Mesothelial cell of epicardium (in vitro differentiated cells): ENCODE measurements around the gene SNAP25. TPM values are rescaled to one million over a fixed set of nuclear protein-coding genes. Genes with fewer than 3 reads are reported as not detected.

Source experiments
- DNase-seq, 2 experiments: peaks; one replicate each; pipeline ENCODE4 v3.0.0; 2021; ENCODE audit warnings: low spot score in 2 of 2; ENCODE audit not compliant: unreplicated experiment in 2 of 2
- H3K27ac Mint-ChIP-seq: 2 replicates; pipeline ENCODE4 v1.8.0; 2021; ENCODE audit warnings: mixed read lengths
- H3K27me3 Mint-ChIP-seq: 2 replicates; pipeline ENCODE4 v1.8.0; 2021; ENCODE audit warnings: low read depth, mixed read lengths
- H3K36me3 Mint-ChIP-seq: 2 replicates; pipeline ENCODE4 v1.8.0; 2021; ENCODE audit warnings: mixed read lengths
- H3K4me1 Mint-ChIP-seq: 2 replicates; pipeline ENCODE4 v1.8.0; 2021; ENCODE audit warnings: mixed read lengths
- H3K4me3 Mint-ChIP-seq: 2 replicates; pipeline ENCODE4 v1.8.0; 2021; ENCODE audit warnings: mild to moderate bottlenecking, moderate library complexity, mixed read lengths
- H3K9me3 Mint-ChIP-seq: 2 replicates; pipeline ENCODE4 v1.8.0; 2021; ENCODE audit warnings: mixed read lengths
- CTCF ChIP-seq: fragments of 200-600 bp; sonication (generic); IDR thresholded peaks from one replicate; pipeline ENCODE4 v1.5.0; 2021; ENCODE audit warnings: antibody characterized with exemption; ENCODE audit not compliant: unreplicated experiment
- total RNA-seq: library from RNA; stranded (reverse); gene quantifications from 3 replicates; pipeline ENCODE4 v1.2.1, GENCODE V29; 2021

Gene SNAP25
- total RNA-seq, 1 donor from 2014 or later, result 5.0 TPM

DNA sequence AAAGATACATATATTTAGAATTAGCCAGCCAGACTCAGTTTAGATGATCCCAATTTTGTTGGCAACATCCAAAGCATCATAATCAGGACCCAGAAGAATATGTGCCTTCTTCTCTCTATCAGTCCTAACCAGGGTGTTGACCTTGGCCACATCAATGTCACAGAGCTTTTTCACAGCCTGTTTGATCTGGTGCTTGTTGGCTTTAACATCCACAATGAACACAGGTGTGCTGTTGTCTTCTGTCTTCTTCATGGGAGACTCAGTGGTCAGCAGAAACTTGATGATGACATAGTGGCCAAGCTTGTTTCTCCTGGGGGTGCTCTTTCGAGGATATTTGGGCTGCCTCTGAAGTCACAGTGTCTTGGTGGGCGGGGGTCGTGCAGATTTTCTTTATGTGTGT lies 130.5 kb downstream of the SNAP25 start:
- Mint-ChIP-seq H3K27me3 (peaks cover 9% of the 10 kb centered on the region), H3K4me1 (peaks cover 33% of the 10 kb centered on the region), H3K36me3 (no peaks in the 10 kb centered on the region), H3K27ac (no peak overlapping the region), H3K9me3 (no peaks in the 10 kb centered on the region), H3K4me3 (no peak overlapping the region)
- TF ChIP-seq CTCF, result no peak
- DNase-seq, result no peak

GRCh38 chr20:10350188-10350842 lies 131.7 kb downstream of the SNAP25 start:
- Mint-ChIP-seq H3K27ac (no peak overlapping the region), H3K36me3 (no peaks in the 10 kb centered on the region), H3K4me1 (peaks cover 33% of the 10 kb centered on the region), H3K27me3 (peaks cover 3% of the 10 kb centered on the region), H3K4me3 (no peak overlapping the region), H3K9me3 (no peaks in the 10 kb centered on the region)
- no peak for TF ChIP-seq CTCF
- DNase-seq, result no peak

DNA sequence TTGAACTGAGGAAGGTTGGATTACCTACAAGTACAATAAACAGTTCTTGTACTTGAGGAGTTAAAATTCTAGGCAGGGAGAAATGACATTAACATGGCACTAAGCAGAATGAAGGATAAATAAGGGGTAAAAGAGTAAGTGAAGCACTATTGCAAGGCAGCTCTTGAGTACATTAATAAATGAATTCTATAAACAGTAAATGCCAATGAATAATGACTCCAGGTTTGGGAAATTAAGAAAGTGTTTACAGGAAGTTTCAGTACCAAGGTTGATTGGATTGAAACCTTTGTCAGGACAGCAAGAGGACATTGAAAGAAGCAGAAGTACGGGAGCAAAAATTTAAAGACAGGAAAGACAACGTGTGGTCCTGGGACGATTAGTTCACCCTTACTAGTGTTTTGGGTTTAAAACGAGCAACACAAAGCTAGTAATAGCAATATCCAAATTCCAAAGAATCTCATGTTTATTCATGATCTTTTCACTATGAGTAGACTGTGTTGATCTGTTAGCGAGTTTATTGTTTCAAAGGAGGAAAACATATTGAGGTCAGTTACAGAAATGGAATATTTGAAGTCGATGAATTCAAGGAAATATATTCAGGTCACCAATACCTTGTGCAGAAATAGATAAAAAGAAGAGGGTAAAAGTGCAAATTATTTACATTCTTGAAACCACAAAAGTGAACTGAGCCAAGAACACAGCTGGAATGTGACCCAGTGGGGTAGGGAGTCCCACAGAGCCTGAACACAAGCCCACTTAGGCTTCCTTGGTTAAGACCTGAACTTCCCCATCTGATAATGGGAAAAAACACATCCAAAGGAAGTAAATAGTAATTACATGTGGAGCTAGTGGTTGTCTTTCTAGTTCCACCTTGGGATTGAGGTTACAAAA lies 134.5 kb downstream of the SNAP25 start:
- no peaks in the 10 kb centered on the region for H3K36me3 Mint-ChIP-seq
- TF ChIP-seq CTCF, result no peak
- H3K9me3 Mint-ChIP-seq, result no peaks in the 10 kb centered on the region
- H3K4me3 Mint-ChIP-seq, result no peak overlapping the region
- H3K27ac Mint-ChIP-seq, result no peak overlapping the region
- H3K4me1 Mint-ChIP-seq, result peaks cover 22% of the 10 kb centered on the region
- H3K27me3 Mint-ChIP-seq, result no peaks in the 10 kb centered on the region
- DNase-seq, result no peak

GRCh38 chr20:10356628-10357027 lies 138.0 kb downstream of the SNAP25 start:
- H3K36me3 Mint-ChIP-seq, result no peaks in the 10 kb centered on the region

More at GRCh38 chr20:10356628-10357027, 138.0 kb downstream of the SNAP25 start:
- H3K9me3 Mint-ChIP-seq, result no peaks in the 10 kb centered on the region
- H3K4me3 Mint-ChIP-seq, result no peak overlapping the region
- no peak for TF ChIP-seq CTCF
- H3K27ac Mint-ChIP-seq, result no peak overlapping the region
- H3K4me1 Mint-ChIP-seq, result peaks cover 19% of the 10 kb centered on the region
- no peak for DNase-seq
- peaks cover 10% of the 10 kb centered on the region for H3K27me3 Mint-ChIP-seq

Other genes starting within 250 kb of the SNAP25 start
- gene ANKEF1, start 183.8 kb upstream of the SNAP25 start, total RNA-seq, result 3.9 to 4.8 TPM (median 4.5 TPM) in 3 replicates
- gene MKKS, start 215.4 kb downstream of the SNAP25 start, total RNA-seq, result 9.9 to 11.8 TPM (median 10.7 TPM) in 3 replicates
- gene SLX4IP, start 216.5 kb downstream of the SNAP25 start, total RNA-seq, result 10.3 to 11.2 TPM (median 10.4 TPM) in 3 replicates